SH-SY5Y (cell line): ENCODE data around the gene NAA16.

Experiments used
- GATA2 ChIP-seq: IDR thresholded peaks from 2 replicates; pipeline ENCODE4 v1.6.1; 2011; ENCODE audit warnings: mild to moderate bottlenecking, low read depth, low read length
- GATA3 ChIP-seq: IDR thresholded peaks from 2 replicates; pipeline ENCODE4 v1.6.1; 2011; ENCODE audit warnings: low read depth, mild to moderate bottlenecking, low read length, moderate library complexity

NAA16 gene

DNA sequence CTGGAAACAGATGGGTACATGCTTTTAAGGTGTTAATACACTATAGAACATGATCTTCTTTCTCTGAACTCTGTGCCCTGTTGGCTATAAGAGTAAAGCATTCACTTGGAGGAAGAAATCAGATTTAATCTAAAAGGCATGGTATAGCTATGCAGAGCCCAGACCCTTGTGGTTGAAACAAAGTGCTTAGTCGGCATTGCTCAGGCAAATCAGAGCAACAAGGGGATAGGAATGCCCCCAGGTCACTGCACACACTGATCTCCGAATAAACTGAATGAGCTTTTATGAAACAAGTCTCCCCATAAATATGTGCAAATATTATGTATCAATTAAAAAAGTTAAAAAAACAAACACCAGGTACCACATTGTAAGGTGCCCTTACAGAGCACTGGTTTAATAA lies 94.3 kb downstream of the NAA16 start:
- no peak for TF ChIP-seq GATA2
- no peak for TF ChIP-seq GATA3

DNA sequence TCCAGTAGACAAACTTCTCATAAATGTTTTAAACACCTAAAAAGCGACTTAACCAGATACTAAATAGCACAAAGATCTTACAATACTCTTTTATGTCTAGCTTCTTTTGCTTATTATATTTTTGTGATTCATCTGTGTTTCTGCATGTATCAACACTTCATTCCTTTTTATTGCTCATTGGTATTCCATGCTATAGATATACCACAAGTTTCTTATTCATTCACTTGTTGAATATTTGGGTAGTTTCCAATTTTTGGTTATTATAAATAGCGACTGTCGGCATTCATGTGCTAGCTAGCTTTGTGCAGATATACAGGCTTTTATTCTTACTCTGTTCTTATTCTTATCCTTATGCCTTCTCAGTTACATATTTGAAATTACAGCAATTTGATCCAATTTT lies 96.3 kb downstream of the NAA16 start:
- TF ChIP-seq GATA2 = no peak
- no peak for TF ChIP-seq GATA3

DNA sequence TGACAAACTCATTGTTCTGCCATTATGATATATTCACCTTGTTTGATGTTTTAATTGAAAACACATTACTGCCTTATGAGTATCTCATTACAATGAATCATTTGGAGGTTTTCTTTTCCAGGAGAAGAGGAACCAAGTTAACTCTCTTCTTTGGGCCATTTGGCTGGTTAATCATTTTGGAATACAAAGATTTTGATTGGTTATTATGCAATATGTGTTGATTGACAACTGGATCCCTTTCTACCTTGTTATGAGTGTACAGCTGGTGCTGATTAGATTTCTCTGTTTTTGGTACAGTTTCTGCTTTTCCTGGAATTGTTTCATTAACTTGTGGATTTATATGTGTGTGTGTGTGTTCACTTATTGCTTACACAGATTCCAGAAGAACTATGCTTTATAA lies 97.1 kb downstream of the NAA16 start:
- no peak for TF ChIP-seq GATA3
- no peak for TF ChIP-seq GATA2

GRCh38 chr13:41408746-41409145 lies 97.7 kb downstream of the NAA16 start:
- TF ChIP-seq GATA3 (no peak), GATA2 (no peak)

DNA sequence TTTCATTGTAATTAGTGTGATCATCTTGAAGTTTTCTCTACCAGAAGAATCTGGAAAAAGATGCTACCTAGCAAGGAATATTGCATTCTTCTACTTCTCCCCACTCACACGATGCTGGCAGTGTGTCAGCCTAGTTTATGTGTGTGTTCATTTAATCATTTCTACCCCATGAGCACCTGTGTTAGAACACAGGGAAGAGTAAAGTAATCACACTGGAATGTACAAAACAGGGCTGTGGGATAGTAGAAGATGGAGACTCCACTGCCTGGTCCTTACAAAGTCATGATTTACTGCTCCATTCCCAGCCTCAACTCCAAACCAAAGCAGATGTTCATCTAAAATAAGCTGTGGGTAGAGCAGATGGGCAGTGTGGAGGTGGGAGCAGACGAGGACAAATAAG lies 98.5 kb downstream of the NAA16 start:
- TF ChIP-seq GATA3 = no peak

DNA sequence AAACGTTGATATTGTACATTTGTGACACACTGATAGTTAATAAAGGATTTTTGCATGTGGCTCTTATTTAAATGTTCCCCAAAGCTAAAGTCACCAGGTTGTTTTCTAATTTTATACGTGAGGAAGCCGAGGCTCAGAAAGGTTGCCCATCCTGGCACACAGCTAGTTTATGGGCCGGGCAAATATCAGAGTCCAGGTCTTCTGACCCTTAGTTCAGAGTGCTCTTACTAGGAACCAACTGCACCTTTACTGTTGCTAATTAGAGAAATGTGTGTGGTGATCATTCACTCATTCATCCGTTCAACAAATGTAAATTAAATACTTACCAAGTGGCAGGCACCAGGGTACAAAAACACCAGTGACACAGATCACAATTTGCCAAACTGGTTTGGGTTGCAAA lies 100.0 kb downstream of the NAA16 start:
- no peak for TF ChIP-seq GATA3
- no peak for TF ChIP-seq GATA2

DNA sequence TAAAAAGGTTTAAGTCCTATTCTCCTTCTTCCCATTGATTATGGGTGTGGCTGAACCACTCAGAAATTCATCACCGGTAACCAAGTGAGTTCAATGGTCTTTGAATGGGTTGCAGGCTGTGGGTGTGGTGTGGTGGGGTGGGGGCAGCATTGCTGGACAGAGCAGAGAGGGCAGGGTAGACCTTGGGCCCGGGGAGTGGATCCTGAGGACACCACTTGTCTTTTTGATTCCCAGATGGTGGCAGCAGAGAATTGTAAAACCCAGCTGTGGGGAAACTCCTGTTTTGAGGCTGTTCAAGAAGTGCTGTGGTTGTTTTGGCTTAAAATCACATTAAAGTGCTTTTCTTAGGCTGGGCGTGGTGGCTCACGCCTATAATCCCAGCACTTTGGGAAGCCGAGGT lies 100.5 kb downstream of the NAA16 start:
- TF ChIP-seq GATA2 (no peak), GATA3 (no peak)

DNA sequence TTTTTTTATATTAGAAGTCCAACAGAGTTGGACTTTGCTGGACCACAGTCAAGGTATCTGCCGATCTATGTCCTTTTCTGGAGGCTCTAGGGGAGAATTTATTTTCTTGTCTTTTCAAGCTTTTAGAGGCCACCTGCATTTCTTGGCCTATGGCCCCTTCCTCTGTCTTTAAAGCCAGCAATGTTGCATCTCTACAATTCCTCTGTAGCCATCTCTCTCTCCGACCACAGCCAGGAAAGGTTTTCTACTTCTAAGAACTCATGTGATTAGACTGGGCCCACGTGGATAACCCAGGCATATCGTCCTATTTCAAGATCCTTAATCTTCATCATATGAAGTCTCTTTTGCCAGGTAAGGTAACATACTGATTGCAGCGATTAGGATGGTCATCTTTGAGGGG lies 102.8 kb downstream of the NAA16 start:
- TF ChIP-seq GATA2 = no peak
- TF ChIP-seq GATA3 = no peak

GRCh38 chr13:41416276-41416675 lies 105.2 kb downstream of the NAA16 start:
- TF ChIP-seq GATA2 (no peak), GATA3 (no peak)

DNA sequence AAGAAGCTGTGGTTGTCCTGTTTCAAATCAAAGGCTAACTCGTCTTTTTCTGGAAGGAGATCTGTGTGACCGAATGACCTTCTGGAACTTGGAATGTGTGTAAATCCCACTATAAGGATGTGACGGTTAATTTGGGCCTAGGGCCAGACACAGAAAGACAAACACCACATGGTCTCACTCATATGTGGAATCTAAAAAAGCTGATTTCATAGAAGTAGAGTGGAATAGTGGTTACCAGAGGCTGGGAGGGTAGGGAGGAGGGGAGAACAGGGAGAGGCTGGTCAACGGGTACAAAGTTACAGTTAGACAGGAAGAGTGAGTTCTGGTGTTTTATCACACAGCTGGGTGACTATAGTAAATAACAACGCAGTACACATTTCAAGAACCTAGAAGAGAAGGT lies 107.0 kb downstream of the NAA16 start:
- TF ChIP-seq GATA2 = no peak
- no peak for TF ChIP-seq GATA3

DNA sequence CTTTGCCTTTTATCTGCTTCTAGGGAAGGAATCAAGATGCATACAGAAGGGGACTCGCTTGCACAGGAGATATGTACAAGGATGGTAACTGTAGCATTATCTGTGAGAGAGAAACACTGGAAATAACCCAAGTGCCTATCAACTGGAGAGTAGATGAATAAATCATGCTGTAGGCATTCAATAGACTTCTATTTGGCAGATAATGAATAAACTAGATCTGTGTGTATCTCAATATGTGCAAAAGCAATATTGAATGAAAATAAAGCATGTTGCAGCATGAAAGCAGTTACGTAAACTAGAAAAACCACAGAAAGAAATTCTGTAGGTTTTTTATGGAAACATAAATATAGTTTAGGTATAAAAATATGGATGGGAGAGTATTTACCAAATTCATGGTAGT lies 107.7 kb downstream of the NAA16 start:
- TF ChIP-seq GATA2 (no peak), GATA3 (no peak)

DNA sequence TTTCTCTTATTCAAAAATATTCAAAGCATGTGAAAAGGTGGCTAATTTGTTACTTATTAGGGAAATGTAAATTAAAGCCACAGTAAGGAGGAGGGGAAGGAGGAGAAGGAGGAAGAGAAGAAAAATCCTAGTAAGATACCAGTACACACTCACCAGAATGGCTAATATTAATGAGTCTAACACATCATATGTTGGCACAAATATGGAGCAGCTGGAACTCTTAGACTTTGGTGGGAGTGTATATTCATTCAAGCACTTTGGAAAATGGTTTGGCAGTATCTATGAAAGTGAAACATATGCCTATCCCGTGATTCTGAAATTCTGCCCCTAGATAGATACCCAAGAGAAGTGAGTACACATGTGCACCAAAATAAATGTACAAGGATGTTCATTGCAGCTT lies 108.1 kb downstream of the NAA16 start:
- TF ChIP-seq GATA3 = no peak
- TF ChIP-seq GATA2 = no peak

GRCh38 chr13:41420146-41420545 lies 109.1 kb downstream of the NAA16 start:
- TF ChIP-seq GATA3 (no peak), GATA2 (no peak)

DNA sequence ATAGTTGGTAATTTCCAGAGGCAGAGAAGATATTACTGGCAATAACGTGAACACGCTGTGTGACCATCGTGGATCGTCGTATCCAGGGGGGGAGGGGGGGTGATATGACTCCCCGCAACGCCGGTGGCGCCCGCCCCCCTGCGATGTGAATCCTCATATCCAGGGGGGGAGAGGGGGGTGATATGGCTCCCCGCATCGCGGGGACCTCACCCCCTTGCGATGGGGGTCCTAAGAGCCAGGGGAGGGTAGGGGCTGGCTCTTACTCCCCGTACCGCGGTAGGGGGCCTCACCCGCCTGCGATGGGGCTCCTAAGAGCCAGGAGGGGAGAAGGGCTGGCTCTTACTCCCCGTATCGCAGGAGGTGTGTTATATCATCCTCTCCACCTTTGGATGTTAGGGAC lies 115.0 kb downstream of the NAA16 start:
- TF ChIP-seq GATA3 = no peak
